WTC11 (cell line): Measurements from ENCODE around the gene RASAL2. TPM values are rescaled to one million over a fixed set of nuclear protein-coding genes. Genes with fewer than 3 reads are reported as not detected.

Experiments
- ATAC-seq: fragments of 200-7000 bp; cut with Tn5 transposase; 2 replicates; pipeline ENCODE4 v1.10.0; 2021; ENCODE audit warnings: mild to moderate bottlenecking, moderate library complexity
- CTCF ChIA-PET: fragments of 300-600 bp; sonication (Branson Sonifier 250); formaldehyde crosslinking; loops from one replicate; lab custom pipeline; 2021; ENCODE audit warnings: antibody characterized with exemption; lab: Charles Lee
- POLR2A ChIA-PET: fragments of 350-600 bp; sonication (Branson Sonifier 250); formaldehyde crosslinking; loops from one replicate; lab custom pipeline; 2021; ENCODE audit warnings: antibody characterized with exemption; lab: Charles Lee
- DNase-seq: peaks from one replicate; pipeline ENCODE4 v3.0.0; 2021; ENCODE audit warnings: low spot score
- H3K27ac Mint-ChIP-seq: 2 replicates; pipeline ENCODE4 v1.8.0; 2021; ENCODE audit warnings: mixed read lengths
- H3K27me3 Mint-ChIP-seq: 2 replicates; pipeline ENCODE4 v1.8.0; 2021; ENCODE audit warnings: low read depth, mild to moderate bottlenecking, moderate library complexity, mixed read lengths
- H3K36me3 Mint-ChIP-seq: 2 replicates; pipeline ENCODE4 v1.8.0; 2021; ENCODE audit warnings: mixed read lengths
- H3K4me1 Mint-ChIP-seq: 2 replicates; pipeline ENCODE4 v1.8.0; 2022; ENCODE audit warnings: mixed read lengths
- H3K4me3 Mint-ChIP-seq: 2 replicates; pipeline ENCODE4 v1.8.0; 2021; ENCODE audit warnings: mild to moderate bottlenecking, moderate library complexity, mixed read lengths
- H3K9me3 Mint-ChIP-seq: 2 replicates; pipeline ENCODE4 v1.8.0; 2021; ENCODE audit warnings: mixed read lengths
- CDX4 ChIP-seq: fragments of 250-450 bp; sonication (Bioruptor Pico); IDR thresholded peaks from 2 replicates; pipeline ENCODE4 v1.9.0; 2021; ENCODE audit warnings: moderate library complexity, mild to moderate bottlenecking, inconsistent platforms, borderline replicate concordance
- E2F4 ChIP-seq: sonication (generic); formaldehyde crosslinking; IDR thresholded peaks from 2 replicates; pipeline ENCODE4 v1.8.1; 2022; ENCODE audit warnings: low read depth, mild to moderate bottlenecking, moderate library complexity, missing genetic modification reagents, borderline replicate concordance
- HMGA2 ChIP-seq: fragments of 250-450 bp; sonication (Bioruptor Pico); IDR thresholded peaks from 2 replicates; pipeline ENCODE4 v1.4.0; 2021; ENCODE audit warnings: mild to moderate bottlenecking, moderate library complexity
- IRF2 ChIP-seq: sonication (generic); formaldehyde crosslinking; IDR thresholded peaks from 2 replicates; pipeline ENCODE4 v1.8.0; 2022; ENCODE audit warnings: low read depth, missing genetic modification reagents, borderline replicate concordance
- MYBL2 ChIP-seq: sonication (generic); formaldehyde crosslinking; IDR thresholded peaks from 2 replicates; pipeline ENCODE4 v1.8.1; 2023; ENCODE audit warnings: mild to moderate bottlenecking, moderate library complexity, missing genetic modification reagents
- SMAD4 ChIP-seq: sonication (generic); formaldehyde crosslinking; IDR thresholded peaks from 2 replicates; pipeline ENCODE4 v1.8.0; 2022; ENCODE audit warnings: mild to moderate bottlenecking, missing genetic modification reagents
- SOX15 ChIP-seq: fragments of 250-450 bp; sonication (Bioruptor Pico); IDR thresholded peaks from 2 replicates; pipeline ENCODE4 v1.9.0; 2021; ENCODE audit warnings: mild to moderate bottlenecking
- ZNF263 ChIP-seq: sonication (generic); formaldehyde crosslinking; IDR thresholded peaks from 2 replicates; pipeline ENCODE4 v1.8.1; 2022; ENCODE audit warnings: low read depth, mild to moderate bottlenecking, moderate library complexity, missing genetic modification reagents
- ZNF396 ChIP-seq: fragments of 250-450 bp; sonication (Bioruptor Pico); IDR thresholded peaks from 2 replicates; pipeline ENCODE4 v1.8.0; 2021; ENCODE audit warnings: mild to moderate bottlenecking, moderate library complexity, borderline replicate concordance
- ZNF512 ChIP-seq: sonication (generic); formaldehyde crosslinking; IDR thresholded peaks from 2 replicates; pipeline ENCODE4 v1.8.1; 2022; ENCODE audit warnings: missing genetic modification reagents, borderline replicate concordance
- ZSCAN18 ChIP-seq: fragments of 250-450 bp; sonication (Bioruptor Pico); IDR thresholded peaks from 2 replicates; pipeline ENCODE4 v2.1.2; 2022; ENCODE audit warnings: mild to moderate bottlenecking, moderate library complexity
- total RNA-seq: library from RNA; stranded (reverse); gene quantifications from 3 replicates; pipeline ENCODE4 v1.2.3, GENCODE V29; 2021
- TF ChIP-seq, protein P1 (sequence below): sonication (generic); formaldehyde crosslinking; IDR thresholded peaks from 2 replicates; pipeline ENCODE4 v1.8.1; 2023; ENCODE audit warnings: mild to moderate bottlenecking, missing genetic modification reagents, moderate library complexity
- TF ChIP-seq, protein P2 (sequence below): sonication (generic); formaldehyde crosslinking; IDR thresholded peaks from 2 replicates; pipeline ENCODE4 v1.8.1; 2023; ENCODE audit warnings: mild to moderate bottlenecking, missing genetic modification reagents, borderline replicate concordance
- TF ChIP-seq, protein P3 (sequence below): sonication (generic); formaldehyde crosslinking; IDR thresholded peaks from 2 replicates; pipeline ENCODE4 v1.8.0; 2023; ENCODE audit warnings: missing genetic modification reagents, mild to moderate bottlenecking, borderline replicate concordance

The RASAL2 gene
- total RNA-seq, 1 experiment from 2014 or later: 29.5 TPM

GRCh38 chr1:178102218-178102617 is 8.3 kb downstream of the RASAL2 start:
- CTCF ChIA-PET: interaction anchor here (1.0 to 1.6 kb wide), 4 partner anchors 9 to 198 kb away, joined by 3 to 5 read pairs (median 4); partner anchors contain the start of gene RASAL2
- ATAC-seq (no peak), DNase-seq (no peak)
- H3K27ac Mint-ChIP-seq: no peak overlapping the region
- H3K9me3 Mint-ChIP-seq: no peaks in the 10 kb centered on the region
- POLR2A ChIA-PET: no interaction called here
- H3K4me3 Mint-ChIP-seq: no peak overlapping the region
- peaks cover 36% of the 10 kb centered on the region for H3K4me1 Mint-ChIP-seq
- no peak for TF ChIP-seq ZNF396 (CRISPR knock-in tag)
- no peak for TF ChIP-seq MYBL2
- TF ChIP-seq, protein P1, sequence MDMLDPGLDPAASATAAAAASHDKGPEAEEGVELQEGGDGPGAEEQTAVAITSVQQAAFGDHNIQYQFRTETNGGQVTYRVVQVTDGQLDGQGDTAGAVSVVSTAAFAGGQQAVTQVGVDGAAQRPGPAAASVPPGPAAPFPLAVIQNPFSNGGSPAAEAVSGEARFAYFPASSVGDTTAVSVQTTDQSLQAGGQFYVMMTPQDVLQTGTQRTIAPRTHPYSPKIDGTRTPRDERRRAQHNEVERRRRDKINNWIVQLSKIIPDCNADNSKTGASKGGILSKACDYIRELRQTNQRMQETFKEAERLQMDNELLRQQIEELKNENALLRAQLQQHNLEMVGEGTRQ (CRISPR knock-in tag): no peak
- no peak for TF ChIP-seq ZSCAN18 (CRISPR knock-in tag)
- TF ChIP-seq SOX15: no peak
- H3K27me3 Mint-ChIP-seq: no peaks in the 10 kb centered on the region
- no peaks in the 10 kb centered on the region for H3K36me3 Mint-ChIP-seq

DNA sequence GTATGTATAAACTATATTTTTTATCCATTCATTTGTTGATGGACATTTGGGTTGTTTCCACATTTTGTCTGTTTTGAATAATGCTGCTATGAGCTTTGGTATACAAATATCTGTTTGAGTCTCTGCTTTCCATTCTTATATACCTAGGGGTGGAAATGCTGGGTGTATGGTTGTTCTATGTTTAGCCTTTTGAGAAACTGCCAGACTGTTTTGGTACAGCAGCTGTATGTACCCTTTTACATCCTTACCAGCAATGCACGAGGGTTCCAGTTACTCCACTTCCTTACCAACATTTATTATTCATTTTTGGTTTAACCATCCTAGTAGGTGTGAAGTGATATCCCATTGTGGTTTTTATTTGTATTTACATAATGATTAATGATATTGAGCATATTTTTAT is 13.9 kb downstream of the RASAL2 start:
- Mint-ChIP-seq H3K4me1 (peaks cover 17% of the 10 kb centered on the region), H3K27ac (no peak overlapping the region), H3K4me3 (no peak overlapping the region), H3K9me3 (0 out of 2 replicates have a peak, but pooled peaks cover 3% of the 10 kb centered on the region), H3K27me3 (no peaks in the 10 kb centered on the region), H3K36me3 (no peaks in the 10 kb centered on the region; the same call in 1 of the 2 replicates)
- ATAC-seq: no peak
- ChIA-PET CTCF (interaction anchor here (0.6 kb wide), 1 partner anchor 28 kb away, joined by 6 read pairs; no protein-coding TSS in a partner anchor), POLR2A (no interaction called here)
- no peak for TF ChIP-seq IRF2 (CRISPR knock-in tag)
- TF ChIP-seq, protein P2, sequence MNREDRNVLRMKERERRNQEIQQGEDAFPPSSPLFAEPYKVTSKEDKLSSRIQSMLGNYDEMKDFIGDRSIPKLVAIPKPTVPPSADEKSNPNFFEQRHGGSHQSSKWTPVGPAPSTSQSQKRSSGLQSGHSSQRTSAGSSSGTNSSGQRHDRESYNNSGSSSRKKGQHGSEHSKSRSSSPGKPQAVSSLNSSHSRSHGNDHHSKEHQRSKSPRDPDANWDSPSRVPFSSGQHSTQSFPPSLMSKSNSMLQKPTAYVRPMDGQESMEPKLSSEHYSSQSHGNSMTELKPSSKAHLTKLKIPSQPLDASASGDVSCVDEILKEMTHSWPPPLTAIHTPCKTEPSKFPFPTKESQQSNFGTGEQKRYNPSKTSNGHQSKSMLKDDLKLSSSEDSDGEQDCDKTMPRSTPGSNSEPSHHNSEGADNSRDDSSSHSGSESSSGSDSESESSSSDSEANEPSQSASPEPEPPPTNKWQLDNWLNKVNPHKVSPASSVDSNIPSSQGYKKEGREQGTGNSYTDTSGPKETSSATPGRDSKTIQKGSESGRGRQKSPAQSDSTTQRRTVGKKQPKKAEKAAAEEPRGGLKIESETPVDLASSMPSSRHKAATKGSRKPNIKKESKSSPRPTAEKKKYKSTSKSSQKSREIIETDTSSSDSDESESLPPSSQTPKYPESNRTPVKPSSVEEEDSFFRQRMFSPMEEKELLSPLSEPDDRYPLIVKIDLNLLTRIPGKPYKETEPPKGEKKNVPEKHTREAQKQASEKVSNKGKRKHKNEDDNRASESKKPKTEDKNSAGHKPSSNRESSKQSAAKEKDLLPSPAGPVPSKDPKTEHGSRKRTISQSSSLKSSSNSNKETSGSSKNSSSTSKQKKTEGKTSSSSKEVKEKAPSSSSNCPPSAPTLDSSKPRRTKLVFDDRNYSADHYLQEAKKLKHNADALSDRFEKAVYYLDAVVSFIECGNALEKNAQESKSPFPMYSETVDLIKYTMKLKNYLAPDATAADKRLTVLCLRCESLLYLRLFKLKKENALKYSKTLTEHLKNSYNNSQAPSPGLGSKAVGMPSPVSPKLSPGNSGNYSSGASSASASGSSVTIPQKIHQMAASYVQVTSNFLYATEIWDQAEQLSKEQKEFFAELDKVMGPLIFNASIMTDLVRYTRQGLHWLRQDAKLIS (CRISPR knock-in tag): no peak
- TF ChIP-seq SMAD4 (CRISPR knock-in tag): no peak
- no peak for TF ChIP-seq HMGA2
- TF ChIP-seq ZNF263 (CRISPR knock-in tag): no peak
- TF ChIP-seq E2F4 (CRISPR knock-in tag): no peak
- no peak for TF ChIP-seq ZNF396 (CRISPR knock-in tag)
- no peak for TF ChIP-seq CDX4 (CRISPR knock-in tag)
- TF ChIP-seq ZNF512: no peak
- TF ChIP-seq, protein P3, sequence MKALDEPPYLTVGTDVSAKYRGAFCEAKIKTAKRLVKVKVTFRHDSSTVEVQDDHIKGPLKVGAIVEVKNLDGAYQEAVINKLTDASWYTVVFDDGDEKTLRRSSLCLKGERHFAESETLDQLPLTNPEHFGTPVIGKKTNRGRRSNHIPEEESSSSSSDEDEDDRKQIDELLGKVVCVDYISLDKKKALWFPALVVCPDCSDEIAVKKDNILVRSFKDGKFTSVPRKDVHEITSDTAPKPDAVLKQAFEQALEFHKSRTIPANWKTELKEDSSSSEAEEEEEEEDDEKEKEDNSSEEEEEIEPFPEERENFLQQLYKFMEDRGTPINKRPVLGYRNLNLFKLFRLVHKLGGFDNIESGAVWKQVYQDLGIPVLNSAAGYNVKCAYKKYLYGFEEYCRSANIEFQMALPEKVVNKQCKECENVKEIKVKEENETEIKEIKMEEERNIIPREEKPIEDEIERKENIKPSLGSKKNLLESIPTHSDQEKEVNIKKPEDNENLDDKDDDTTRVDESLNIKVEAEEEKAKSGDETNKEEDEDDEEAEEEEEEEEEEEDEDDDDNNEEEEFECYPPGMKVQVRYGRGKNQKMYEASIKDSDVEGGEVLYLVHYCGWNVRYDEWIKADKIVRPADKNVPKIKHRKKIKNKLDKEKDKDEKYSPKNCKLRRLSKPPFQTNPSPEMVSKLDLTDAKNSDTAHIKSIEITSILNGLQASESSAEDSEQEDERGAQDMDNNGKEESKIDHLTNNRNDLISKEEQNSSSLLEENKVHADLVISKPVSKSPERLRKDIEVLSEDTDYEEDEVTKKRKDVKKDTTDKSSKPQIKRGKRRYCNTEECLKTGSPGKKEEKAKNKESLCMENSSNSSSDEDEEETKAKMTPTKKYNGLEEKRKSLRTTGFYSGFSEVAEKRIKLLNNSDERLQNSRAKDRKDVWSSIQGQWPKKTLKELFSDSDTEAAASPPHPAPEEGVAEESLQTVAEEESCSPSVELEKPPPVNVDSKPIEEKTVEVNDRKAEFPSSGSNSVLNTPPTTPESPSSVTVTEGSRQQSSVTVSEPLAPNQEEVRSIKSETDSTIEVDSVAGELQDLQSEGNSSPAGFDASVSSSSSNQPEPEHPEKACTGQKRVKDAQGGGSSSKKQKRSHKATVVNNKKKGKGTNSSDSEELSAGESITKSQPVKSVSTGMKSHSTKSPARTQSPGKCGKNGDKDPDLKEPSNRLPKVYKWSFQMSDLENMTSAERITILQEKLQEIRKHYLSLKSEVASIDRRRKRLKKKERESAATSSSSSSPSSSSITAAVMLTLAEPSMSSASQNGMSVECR (CRISPR knock-in tag): no peak
- DNase-seq: no peak
